HepG2 (cell line): Measurements from ENCODE around the gene C1QTNF6. TPM values are rescaled to one million over a fixed set of nuclear protein-coding genes. Genes with fewer than 3 reads are reported as not detected.
A peak's percentile ranks its signal among the peaks of the same experiment; 100 is the strongest.

Experiments
- E2F2 ChIP-seq: sonication (generic); formaldehyde crosslinking; IDR thresholded peaks from 2 replicates; pipeline ENCODE4 v1.4.0; 2020; ENCODE audit warnings: missing genetic modification reagents, borderline replicate concordance
- FLYWCH1 ChIP-seq: sonication (generic); formaldehyde crosslinking; IDR thresholded peaks from 2 replicates; pipeline ENCODE4 v1.8.1; 2023; ENCODE audit warnings: mild to moderate bottlenecking, missing genetic modification reagents
- GPN1 ChIP-seq: sonication (generic); formaldehyde crosslinking; IDR thresholded peaks from 2 replicates; pipeline ENCODE4 v1.5.1; 2020; ENCODE audit warnings: missing genetic modification reagents, borderline replicate concordance
- JDP2 ChIP-seq: sonication (generic); formaldehyde crosslinking; IDR thresholded peaks from 2 replicates; pipeline ENCODE4 v1.8.1; 2022; ENCODE audit warnings: missing genetic modification reagents, borderline replicate concordance
- KDM5B ChIP-seq: sonication (generic); formaldehyde crosslinking; IDR thresholded peaks from 2 replicates; pipeline ENCODE4 v1.4.0; 2020; ENCODE audit warnings: missing genetic modification reagents, mild to moderate bottlenecking, borderline replicate concordance
- KLF12 ChIP-seq: sonication (generic); formaldehyde crosslinking; IDR thresholded peaks from 2 replicates; pipeline ENCODE4 v1.4.0; 2020; ENCODE audit warnings: missing genetic modification reagents, borderline replicate concordance
- MED13 ChIP-seq: sonication (generic); formaldehyde crosslinking; IDR thresholded peaks from 2 replicates; pipeline ENCODE4 v1.5.0; 2020; ENCODE audit warnings: missing genetic modification reagents
- MED8 ChIP-seq: sonication (generic); formaldehyde crosslinking; IDR thresholded peaks from 2 replicates; pipeline ENCODE4 v1.8.1; 2023; ENCODE audit warnings: mild to moderate bottlenecking, missing genetic modification reagents; ENCODE audit not compliant: insufficient replicate concordance
- MXD3 ChIP-seq: IDR thresholded peaks from 2 replicates; pipeline ENCODE4 v1.6.1; 2016; ENCODE audit warnings: mild to moderate bottlenecking, missing biosample characterization, missing genetic modification reagents
- NR2C2 ChIP-seq: sonication (generic); formaldehyde crosslinking; IDR thresholded peaks from 2 replicates; pipeline ENCODE4 v1.4.0; 2020; ENCODE audit warnings: missing genetic modification reagents, mild to moderate bottlenecking, moderate library complexity, borderline replicate concordance
- PHF5A ChIP-seq: IDR thresholded peaks from one replicate; pipeline ENCODE4 v1.6.1; 2018; ENCODE audit warnings: low read depth, missing genetic modification reagents; ENCODE audit not compliant: unreplicated experiment
- POGZ ChIP-seq: sonication (generic); formaldehyde crosslinking; IDR thresholded peaks from 2 replicates; pipeline ENCODE4 v1.4.0; 2020; ENCODE audit warnings: mild to moderate bottlenecking, missing genetic modification reagents
- RBAK ChIP-seq: sonication (generic); formaldehyde crosslinking; IDR thresholded peaks from 2 replicates; pipeline ENCODE4 v1.5.1; 2020; ENCODE audit warnings: mild to moderate bottlenecking, missing genetic modification reagents
- SRSF1 ChIP-seq: fragments of 200-400 bp; formaldehyde crosslinking; optimal IDR thresholded peaks from 2 replicates; pipeline ENCODE3; 2017; ENCODE audit warnings: mild to moderate bottlenecking, low read depth, low read length, moderate library complexity
- TCF7L2 ChIP-seq: IDR thresholded peaks from 2 replicates; pipeline ENCODE4 v1.6.1; 2011; ENCODE audit warnings: mild to moderate bottlenecking, low read depth, low read length, moderate library complexity
- TP53 ChIP-seq: sonication (generic); formaldehyde crosslinking; conservative IDR thresholded peaks from 2 replicates; pipeline ENCODE4 v1.4.0; 2020; ENCODE audit warnings: missing genetic modification reagents
- ZBTB49 ChIP-seq: sonication (generic); formaldehyde crosslinking; IDR thresholded peaks from 2 replicates; pipeline ENCODE4 v1.4.0; 2020; ENCODE audit warnings: missing genetic modification reagents, borderline replicate concordance
- ZFP62 ChIP-seq: sonication (generic); formaldehyde crosslinking; IDR thresholded peaks from 2 replicates; pipeline ENCODE4 v1.4.0; 2020; ENCODE audit warnings: missing genetic modification reagents
- ZFX ChIP-seq: sonication (generic); formaldehyde crosslinking; IDR thresholded peaks from 2 replicates; pipeline ENCODE4 v1.4.0; 2020; ENCODE audit warnings: mild to moderate bottlenecking, low read depth, missing genetic modification reagents, moderate library complexity
- ZMYM4 ChIP-seq: sonication (generic); formaldehyde crosslinking; IDR thresholded peaks from 2 replicates; pipeline ENCODE4 v1.8.1; 2023; ENCODE audit warnings: mild to moderate bottlenecking, missing genetic modification reagents
- ZNF138 ChIP-seq: sonication (generic); formaldehyde crosslinking; IDR thresholded peaks from 2 replicates; pipeline ENCODE4 v1.5.0; 2020; ENCODE audit warnings: mild to moderate bottlenecking, low read depth, missing genetic modification reagents
- ZNF260 ChIP-seq: sonication (generic); formaldehyde crosslinking; IDR thresholded peaks from 2 replicates; pipeline ENCODE4 v1.4.0; 2020; ENCODE audit warnings: missing genetic modification reagents, low read depth, mild to moderate bottlenecking, borderline replicate concordance
- ZNF274 ChIP-seq: sonication (generic); formaldehyde crosslinking; IDR thresholded peaks from 2 replicates; pipeline ENCODE4 v1.5.1; 2020; ENCODE audit warnings: mild to moderate bottlenecking, missing genetic modification reagents
- ZNF343 ChIP-seq: sonication (generic); formaldehyde crosslinking; IDR thresholded peaks from 2 replicates; pipeline ENCODE4 v1.4.0; 2020; ENCODE audit warnings: mild to moderate bottlenecking, missing genetic modification reagents
- ZNF704 ChIP-seq: sonication (generic); formaldehyde crosslinking; IDR thresholded peaks from 2 replicates; pipeline ENCODE4 v1.8.1; 2023; ENCODE audit warnings: mild to moderate bottlenecking, inconsistent platforms, moderate library complexity, missing genetic modification reagents, borderline replicate concordance
- ZNF747 ChIP-seq: sonication (generic); formaldehyde crosslinking; IDR thresholded peaks from 2 replicates; pipeline ENCODE4 v1.8.1; 2023; ENCODE audit warnings: missing genetic modification reagents, mild to moderate bottlenecking, borderline replicate concordance
- ZNF749 ChIP-seq: sonication (generic); formaldehyde crosslinking; IDR thresholded peaks from 2 replicates; pipeline ENCODE4 v1.8.0; 2022; ENCODE audit warnings: mild to moderate bottlenecking, missing genetic modification reagents, moderate library complexity, borderline replicate concordance
- ZNF776 ChIP-seq: sonication (generic); formaldehyde crosslinking; IDR thresholded peaks from 2 replicates; pipeline ENCODE4 v1.4.0; 2020; ENCODE audit warnings: mild to moderate bottlenecking, missing genetic modification reagents
- polyA plus RNA-seq, 8 experiments: library from polyadenylated mRNA; depleted of rRNA in 3 of 8; stranded (reverse) in 7 of 8; unstranded in 1 of 8; fragments of >200 nt; fragmentation: Illumina TruSeq in 4 of 8; extraction: Trizol in 4 of 8; gene quantifications; 2 replicates each; pipeline versions ENCODE4 v1.2.1 to v1.2.3, GENCODE V29; 2011 to 2016; ENCODE audit warnings: low read depth in 4 of 8, missing spikeins in 1 of 8, mixed read lengths in 1 of 8; ENCODE audit not compliant: insufficient read depth in 1 of 8
- total RNA-seq, 5 experiments: library from RNA; depleted of rRNA; stranded (reverse); fragments of >200 nt; fragmentation: Illumina TruSeq; extraction: Trizol; gene quantifications; 2 replicates each; pipeline ENCODE4 v1.2.3, GENCODE V29; 2016; ENCODE audit warnings: low read depth in 1 of 5

Gene C1QTNF6
- total and polyA plus RNA-seq, 2 of the 13 experiments (the other 11 are each of a cell fraction or from before 2014, with no cell fraction given), result 2.7 to 6.9 TPM

GRCh38 chr22:37166675-37167066 is 21.4 kb downstream of the C1QTNF6 start (continued):
- TF ChIP-seq TCF7L2 (no peak), ZNF343 (CRISPR knock-in tag) (no peak), MED8 (CRISPR knock-in tag) (no peak), RBAK (no peak), ZNF749 (no peak), ZNF260 (no peak), TP53 (CRISPR knock-in tag) (no peak), JDP2 (CRISPR knock-in tag) (no peak), ZNF138 (CRISPR knock-in tag) (no peak), MED13 (CRISPR knock-in tag) (no peak), ZNF274 (CRISPR knock-in tag) (no peak), NR2C2 (CRISPR knock-in tag) (no peak), ZNF776 (no peak), FLYWCH1 (CRISPR knock-in tag) (no peak), MXD3 (CRISPR knock-in tag) (no peak), ZNF704 (CRISPR knock-in tag) (0 out of 2 replicates have a peak, but pooled peaks have one; percentile 6), KDM5B (CRISPR knock-in tag) (no peak), ZFP62 (CRISPR knock-in tag) (no peak), ZNF747 (no peak), ZFX (CRISPR knock-in tag) (no peak), GPN1 (no peak), POGZ (CRISPR knock-in tag) (no peak), PHF5A (no peak), KLF12 (CRISPR knock-in tag) (no peak), ZMYM4 (CRISPR knock-in tag) (no peak; the same call in 1 of the 2 replicates), ZBTB49 (CRISPR knock-in tag) (no peak), SRSF1 (no peak), E2F2 (CRISPR knock-in tag) (no peak)
